ENCODE data around the gene RPH3AL. TPM values are rescaled to one million over a fixed set of nuclear protein-coding genes. Genes with fewer than 3 reads are reported as not detected.
"Not testable (repeated sequence)": the region's sequence is repeated elsewhere in the genome, so short reads cannot be mapped to it uniquely, and the experiment has no call there.

Gene RPH3AL
- total and polyA plus RNA-seq, 2 donors from 2014 or later: 18.1 to 55.9 TPM

DNA sequence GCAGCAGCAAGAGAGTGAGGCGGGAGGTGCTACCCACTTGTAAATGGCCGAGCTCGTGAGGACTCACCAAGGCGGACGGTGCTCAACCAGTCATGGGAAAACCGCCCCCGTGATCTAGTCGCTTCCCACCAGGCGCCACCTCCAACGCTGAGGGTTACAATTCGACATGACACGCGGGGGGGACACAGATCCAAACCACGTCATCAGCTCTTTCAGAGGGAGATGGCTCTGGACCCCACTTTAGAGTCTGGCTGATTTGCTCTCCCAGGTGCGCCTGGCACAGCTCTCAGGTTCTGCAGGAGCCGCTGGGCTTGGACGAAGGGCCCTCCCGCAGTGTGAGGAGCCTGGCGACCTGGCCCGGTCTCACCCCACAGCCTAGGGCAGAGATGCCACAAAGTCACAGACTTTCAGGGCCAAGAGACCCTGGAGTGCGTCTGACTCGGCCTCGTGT lies 150.1 kb downstream of the RPH3AL start:
- TF ChIP-seq, protein P1, sequence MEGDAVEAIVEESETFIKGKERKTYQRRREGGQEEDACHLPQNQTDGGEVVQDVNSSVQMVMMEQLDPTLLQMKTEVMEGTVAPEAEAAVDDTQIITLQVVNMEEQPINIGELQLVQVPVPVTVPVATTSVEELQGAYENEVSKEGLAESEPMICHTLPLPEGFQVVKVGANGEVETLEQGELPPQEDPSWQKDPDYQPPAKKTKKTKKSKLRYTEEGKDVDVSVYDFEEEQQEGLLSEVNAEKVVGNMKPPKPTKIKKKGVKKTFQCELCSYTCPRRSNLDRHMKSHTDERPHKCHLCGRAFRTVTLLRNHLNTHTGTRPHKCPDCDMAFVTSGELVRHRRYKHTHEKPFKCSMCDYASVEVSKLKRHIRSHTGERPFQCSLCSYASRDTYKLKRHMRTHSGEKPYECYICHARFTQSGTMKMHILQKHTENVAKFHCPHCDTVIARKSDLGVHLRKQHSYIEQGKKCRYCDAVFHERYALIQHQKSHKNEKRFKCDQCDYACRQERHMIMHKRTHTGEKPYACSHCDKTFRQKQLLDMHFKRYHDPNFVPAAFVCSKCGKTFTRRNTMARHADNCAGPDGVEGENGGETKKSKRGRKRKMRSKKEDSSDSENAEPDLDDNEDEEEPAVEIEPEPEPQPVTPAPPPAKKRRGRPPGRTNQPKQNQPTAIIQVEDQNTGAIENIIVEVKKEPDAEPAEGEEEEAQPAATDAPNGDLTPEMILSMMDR (IDR thresholded peaks at IDR 0.05; ENCODE audit: borderline replicate concordance, extremely low read depth, insufficient read depth): no peak
- no peaks in the 10 kb centered on the region for H3K9me3 ChIP-seq (ENCODE audit: control insufficient read depth in 2 of 3, insufficient read depth in 1 of 3, low read length in 3 of 3)
- H3K27me3 ChIP-seq (ENCODE audit: control insufficient read depth, insufficient read depth, low read length): no peaks in the 10 kb centered on the region
- intact Hi-C loops (cut with DNase I): no loop called here
- FAIRE-seq (no peak), DNase-seq (peak in 1 of 5 donors; percentile 68)
- H3K36me3 ChIP-seq (ENCODE audit: control insufficient read depth in 2 of 3, insufficient read depth in 3 of 3, low read length in 3 of 3): no peaks in the 10 kb centered on the region
- no peak overlapping the region for H3K9ac ChIP-seq (ENCODE audit: low read length in 3 of 3)
- H3K4me1 ChIP-seq (ENCODE audit: control insufficient read depth in 2 of 3, insufficient read depth in 2 of 3, low read depth in 1 of 3, low read length in 3 of 3): peaks cover 0 to 12% (median 3%) of the 10 kb centered on the region in 3 donors
- no peak overlapping the region for H3K27ac ChIP-seq (ENCODE audit: low read depth in 2 of 2, low read length in 2 of 2)
- no peak overlapping the region for H3K4me3 ChIP-seq (ENCODE audit: low read length in 3 of 3)

DNA sequence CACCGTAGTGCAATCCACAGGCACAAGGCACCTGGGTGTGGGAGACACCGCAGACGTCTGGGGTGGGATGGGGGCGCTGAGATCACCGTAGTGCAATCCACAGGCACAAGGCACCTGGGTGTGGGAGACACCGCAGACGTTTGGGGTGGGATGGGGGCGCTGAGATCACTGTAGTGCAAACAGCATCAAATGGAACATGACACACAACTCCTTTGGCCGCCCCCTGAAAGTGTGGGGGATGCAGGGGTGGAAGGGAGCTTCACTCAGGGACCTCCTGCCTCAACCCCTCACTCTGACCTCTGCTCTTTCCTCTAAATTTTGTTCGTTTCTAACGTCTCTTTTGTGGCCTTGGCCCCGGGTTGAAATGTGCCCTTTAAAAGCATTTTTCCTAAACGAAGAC lies 150.9 kb downstream of the RPH3AL start:
- H3K9ac ChIP-seq (ENCODE audit: low read length in 3 of 3); H3K4me3 ChIP-seq (ENCODE audit: low read length in 3 of 3); FAIRE-seq; H3K27ac ChIP-seq (ENCODE audit: low read depth in 2 of 2, low read length in 2 of 2); H3K36me3 ChIP-seq (ENCODE audit: control insufficient read depth in 2 of 3, insufficient read depth in 3 of 3, low read length in 3 of 3); intact Hi-C loops (cut with DNase I); H3K27me3 ChIP-seq (ENCODE audit: control insufficient read depth, insufficient read depth, low read length); DNase-seq; H3K9me3 ChIP-seq (ENCODE audit: control insufficient read depth in 2 of 3, insufficient read depth in 1 of 3, low read length in 3 of 3): not testable (repeated sequence)
- H3K4me1 ChIP-seq (ENCODE audit: control insufficient read depth in 2 of 3, insufficient read depth in 2 of 3, low read depth in 1 of 3, low read length in 3 of 3): peaks cover 0 to 12% (median 3%) of the 10 kb centered on the region in 3 donors

DNA sequence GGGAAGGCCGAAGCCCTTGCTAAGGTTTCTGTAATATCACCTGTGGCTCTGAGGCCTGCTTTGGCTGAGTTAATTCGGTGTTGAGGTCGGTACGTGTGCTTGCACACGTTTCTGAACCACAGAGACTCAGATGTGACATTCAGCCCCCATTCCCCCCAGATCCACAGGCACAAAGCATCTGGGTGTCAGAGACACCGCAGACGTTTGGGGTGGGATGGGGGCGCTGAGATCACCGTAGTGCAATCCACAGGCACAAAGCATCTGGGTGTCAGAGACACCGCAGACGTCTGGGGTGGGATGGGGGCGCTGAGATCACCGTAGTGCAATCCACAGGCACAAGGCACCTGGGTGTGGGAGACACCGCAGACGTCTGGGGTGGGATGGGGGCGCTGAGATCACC lies 151.3 kb downstream of the RPH3AL start:
- FAIRE-seq; intact Hi-C loops (cut with DNase I); H3K36me3 ChIP-seq (ENCODE audit: control insufficient read depth in 2 of 3, insufficient read depth in 3 of 3, low read length in 3 of 3); H3K9ac ChIP-seq (ENCODE audit: low read length in 3 of 3); DNase-seq; H3K27me3 ChIP-seq (ENCODE audit: control insufficient read depth, insufficient read depth, low read length); H3K4me3 ChIP-seq (ENCODE audit: low read length in 3 of 3); H3K27ac ChIP-seq (ENCODE audit: low read depth in 2 of 2, low read length in 2 of 2); H3K9me3 ChIP-seq (ENCODE audit: control insufficient read depth in 2 of 3, insufficient read depth in 1 of 3, low read length in 3 of 3): not testable (repeated sequence)
- peaks cover 0 to 12% (median 3%) of the 10 kb centered on the region in 3 donors for H3K4me1 ChIP-seq (ENCODE audit: control insufficient read depth in 2 of 3, insufficient read depth in 2 of 3, low read depth in 1 of 3, low read length in 3 of 3)

- Histone ChIP-seq H3K4me1 (ENCODE audit: control insufficient read depth in 2 of 3, insufficient read depth in 2 of 3, low read depth in 1 of 3, low read length in 3 of 3) (peaks cover 0 to 12% (median 3%) of the 10 kb centered on the region in 3 donors), H3K4me3 (ENCODE audit: low read length in 3 of 3) (no peak overlapping the region), H3K27ac (ENCODE audit: low read depth in 2 of 2, low read length in 2 of 2) (peak overlapping the region in 1 of 2 donors; percentile 9), H3K27me3 (ENCODE audit: control insufficient read depth, insufficient read depth, low read length) (no peaks in the 10 kb centered on the region), H3K9ac (ENCODE audit: low read length in 3 of 3) (no peak overlapping the region), H3K36me3 (ENCODE audit: control insufficient read depth in 2 of 3, insufficient read depth in 3 of 3, low read length in 3 of 3) (no peaks in the 10 kb centered on the region), H3K9me3 (ENCODE audit: control insufficient read depth in 2 of 3, insufficient read depth in 1 of 3, low read length in 3 of 3) (no peaks in the 10 kb centered on the region)
- intact Hi-C loops (cut with DNase I): no loop called here
- peak in 1 of 5 donors; percentile 38 for DNase-seq
- no peak for FAIRE-seq
- TF ChIP-seq, protein P1 (IDR thresholded peaks at IDR 0.05; ENCODE audit: borderline replicate concordance, extremely low read depth, insufficient read depth): no peak
These were observed 152.0 kb downstream of the RPH3AL start for GRCh38 chr17:200586-200985.
